ENCODE results near the gene ELFN1.

GRCh38 chr7:1635401-1635800 lies 34.7 kb upstream of the ELFN1 start:
- TF ChIP-seq CTCF (IDR thresholded peaks at IDR 0.05; ENCODE audit: insufficient read depth, low read depth, low read length) (no peak), EZH2 (IDR thresholded peaks at IDR 0.05; ENCODE audit: insufficient read depth, low read length) (no peak)

Measured in astrocyte (in vitro differentiated cells and primary cell).